NCI-H146 (cell line): ENCODE measurements around the gene FZD7.

ENCODE experiments used
- DNase-seq: peaks from one replicate; lab custom pipeline; 2025; lab: John Stamatoyannopoulos, UW

Gene FZD7

GRCh38 chr2:202069170-202070067 is 35.8 kb downstream of the FZD7 start:
- no peak for DNase-seq

DNA sequence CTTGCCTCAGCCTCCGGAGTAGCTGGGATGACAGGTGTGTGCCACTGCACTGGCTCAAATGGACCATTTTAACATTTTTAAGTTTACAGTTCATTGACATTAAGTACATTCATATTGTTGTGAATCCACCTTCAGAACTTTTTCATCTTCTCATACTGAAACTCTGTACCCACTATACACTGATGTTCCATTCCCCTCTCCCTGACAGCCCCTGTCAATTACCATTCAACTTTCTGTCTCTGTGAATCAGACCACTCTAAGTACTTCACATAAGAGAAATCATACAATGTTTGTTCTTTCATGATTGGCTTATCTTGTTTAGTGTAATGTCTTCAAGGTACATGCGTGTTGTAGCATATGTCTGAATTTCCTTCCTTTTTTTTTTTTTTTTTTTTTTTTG is 37.5 kb downstream of the FZD7 start:
- no peak for DNase-seq

GRCh38 chr2:202072226-202072625 is 38.6 kb downstream of the FZD7 start:
- DNase-seq: no peak

DNA sequence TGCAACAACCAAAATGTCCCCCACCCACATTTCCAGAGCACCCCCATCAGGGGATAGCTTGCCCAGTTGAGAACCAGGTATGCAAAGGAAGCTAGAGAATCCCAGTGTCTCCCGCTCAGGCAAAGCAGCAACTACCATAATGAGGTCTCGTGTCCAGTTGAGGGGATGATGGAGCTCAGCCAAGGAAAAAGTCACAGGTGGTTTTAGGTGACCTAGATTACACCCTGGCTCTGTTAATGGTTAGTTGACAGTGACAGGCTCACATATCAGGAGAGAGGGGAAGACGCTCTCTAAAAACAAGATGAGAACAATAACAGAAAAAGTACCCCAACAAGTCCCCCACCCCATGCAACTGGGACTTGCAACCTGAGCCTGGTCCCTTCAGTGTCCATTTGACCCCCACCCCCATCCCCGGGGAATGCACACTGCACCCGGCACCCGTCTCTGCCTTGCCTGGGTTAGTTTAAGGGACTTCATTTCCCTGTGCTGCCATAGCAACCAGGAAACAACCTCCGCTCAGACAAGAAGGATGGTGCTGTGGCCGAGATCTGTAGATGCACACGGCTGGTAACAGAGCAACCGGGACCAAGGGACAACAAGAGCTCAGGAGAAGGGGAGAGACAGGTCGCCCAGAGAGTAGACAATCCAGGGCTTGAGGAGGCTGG is 39.2 kb downstream of the FZD7 start, which contains the start of gene KIAA2012:
KIAA2012 (plus strand) TSS at position 519 of the 665 bp plus-strand sequence. CDS start 373 bp downstream, outside the sequence.
- DNase-seq: no peak

DNA sequence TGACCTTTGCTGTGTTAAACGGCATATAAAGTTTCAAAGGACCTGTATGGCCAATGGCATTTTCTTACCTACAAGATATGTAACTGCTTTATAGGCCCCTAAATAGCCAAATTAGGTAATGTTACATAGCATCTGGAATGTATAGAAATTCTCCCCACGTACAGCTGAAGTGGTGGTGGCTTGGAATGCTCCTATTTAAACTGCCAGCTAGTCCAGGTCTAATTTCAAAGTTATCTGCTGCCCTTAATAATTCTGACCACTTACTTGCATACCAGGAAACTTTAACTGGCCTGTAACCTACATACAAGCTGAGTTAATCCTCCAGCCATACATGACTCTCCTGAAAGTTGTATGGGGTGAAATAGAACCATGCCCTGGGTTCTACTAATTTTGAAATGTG is 40.7 kb downstream of the FZD7 start:
- no peak for DNase-seq

- DNase-seq: no peak
Measured at GRCh38 chr2:202079310-202079709, 45.7 kb downstream of the FZD7 start.

GRCh38 chr2:202084265-202084664 is 50.6 kb downstream of the FZD7 start:
- DNase-seq: no peak
